ENCODE results near the gene ASGR2. TPM values are rescaled to one million over a fixed set of nuclear protein-coding genes. Genes with fewer than 3 reads are reported as not detected.

The ASGR2 gene
- total RNA-seq, 6 experiments from 2014 or later = not detected

DNA sequence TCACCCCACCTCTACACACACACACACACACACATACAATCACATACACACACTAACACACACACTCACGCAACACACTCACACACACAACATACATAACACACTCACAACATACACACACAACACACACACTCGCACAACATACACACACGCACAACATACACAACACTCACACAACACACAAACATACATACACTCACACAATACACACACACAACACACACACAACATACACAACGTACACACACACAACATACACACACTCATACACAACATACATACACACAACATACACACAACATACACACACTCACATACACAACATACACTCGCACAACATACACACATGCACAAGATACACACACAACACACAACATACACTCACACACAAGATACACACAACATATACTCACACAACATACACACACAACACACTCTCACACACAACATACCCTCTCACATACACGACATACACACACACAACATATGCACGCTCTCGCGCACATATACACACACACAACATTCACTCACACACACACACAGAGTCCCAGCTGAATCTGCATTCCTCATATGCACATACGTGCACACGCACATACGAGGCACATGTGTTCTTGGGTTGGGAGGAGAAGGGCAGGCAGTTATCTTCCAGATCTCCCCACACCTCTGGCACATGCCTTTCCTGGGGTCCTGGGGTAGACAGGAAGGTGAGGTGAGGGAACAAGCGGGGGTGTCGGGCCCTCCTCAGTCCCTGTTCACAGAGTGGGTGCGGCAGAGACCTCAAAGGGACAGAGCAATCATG, 1.1 kb downstream of the ASGR2 start:
- Mint-ChIP-seq H3K4me1 (ENCODE audit: low read depth) (no peaks in the 10 kb centered on the region), H3K9me3 (no peaks in the 10 kb centered on the region), H3K27ac (no peak overlapping the region), H3K36me3 (ENCODE audit: low read depth) (no peaks in the 10 kb centered on the region), H3K4me3 (no peak overlapping the region), H3K27me3 (ENCODE audit: insufficient read depth) (peaks cover 22% of the 10 kb centered on the region)
- DNase-seq = no peak
- TF ChIP-seq, protein P1, sequence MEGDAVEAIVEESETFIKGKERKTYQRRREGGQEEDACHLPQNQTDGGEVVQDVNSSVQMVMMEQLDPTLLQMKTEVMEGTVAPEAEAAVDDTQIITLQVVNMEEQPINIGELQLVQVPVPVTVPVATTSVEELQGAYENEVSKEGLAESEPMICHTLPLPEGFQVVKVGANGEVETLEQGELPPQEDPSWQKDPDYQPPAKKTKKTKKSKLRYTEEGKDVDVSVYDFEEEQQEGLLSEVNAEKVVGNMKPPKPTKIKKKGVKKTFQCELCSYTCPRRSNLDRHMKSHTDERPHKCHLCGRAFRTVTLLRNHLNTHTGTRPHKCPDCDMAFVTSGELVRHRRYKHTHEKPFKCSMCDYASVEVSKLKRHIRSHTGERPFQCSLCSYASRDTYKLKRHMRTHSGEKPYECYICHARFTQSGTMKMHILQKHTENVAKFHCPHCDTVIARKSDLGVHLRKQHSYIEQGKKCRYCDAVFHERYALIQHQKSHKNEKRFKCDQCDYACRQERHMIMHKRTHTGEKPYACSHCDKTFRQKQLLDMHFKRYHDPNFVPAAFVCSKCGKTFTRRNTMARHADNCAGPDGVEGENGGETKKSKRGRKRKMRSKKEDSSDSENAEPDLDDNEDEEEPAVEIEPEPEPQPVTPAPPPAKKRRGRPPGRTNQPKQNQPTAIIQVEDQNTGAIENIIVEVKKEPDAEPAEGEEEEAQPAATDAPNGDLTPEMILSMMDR (IDR thresholded peaks at IDR 0.05) = no peak

DNA sequence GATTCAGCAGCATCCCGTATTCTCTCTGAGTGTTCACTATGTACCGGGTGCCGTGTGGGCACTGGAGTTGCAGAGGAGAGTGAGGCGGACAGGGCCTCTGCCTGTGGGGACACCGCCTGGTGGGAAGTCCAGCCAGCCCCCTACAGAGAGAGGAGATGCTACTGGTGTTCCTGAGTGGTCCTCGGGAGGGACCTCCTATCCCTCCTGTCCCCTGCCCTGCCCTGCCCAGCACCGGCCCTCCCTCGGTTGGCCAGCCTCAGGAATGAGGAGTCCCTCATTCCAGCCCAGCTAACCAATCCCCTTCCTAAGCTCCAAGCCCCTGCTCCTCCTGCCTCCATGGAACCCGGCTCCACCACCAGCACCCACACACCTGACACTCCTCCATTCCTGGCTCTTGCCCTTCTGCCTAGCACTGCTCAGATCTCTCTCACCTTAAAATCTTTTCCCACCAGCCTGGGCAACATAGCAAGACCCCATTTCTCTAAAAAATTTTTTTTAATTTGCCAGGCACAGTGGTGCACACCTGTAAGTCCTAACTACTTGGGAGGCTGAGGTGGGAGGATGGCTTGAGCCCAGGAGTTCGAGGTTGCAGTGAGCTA, 2.0 kb downstream of the ASGR2 start:
- Mint-ChIP-seq H3K4me1 (ENCODE audit: low read depth) (no peaks in the 10 kb centered on the region), H3K36me3 (ENCODE audit: low read depth) (no peaks in the 10 kb centered on the region), H3K27ac (no peak overlapping the region), H3K27me3 (ENCODE audit: insufficient read depth) (peaks cover 20% of the 10 kb centered on the region), H3K4me3 (no peak overlapping the region), H3K9me3 (no peaks in the 10 kb centered on the region)
- no peak for DNase-seq
- TF ChIP-seq, protein P1 (IDR thresholded peaks at IDR 0.05) = no peak

DNA sequence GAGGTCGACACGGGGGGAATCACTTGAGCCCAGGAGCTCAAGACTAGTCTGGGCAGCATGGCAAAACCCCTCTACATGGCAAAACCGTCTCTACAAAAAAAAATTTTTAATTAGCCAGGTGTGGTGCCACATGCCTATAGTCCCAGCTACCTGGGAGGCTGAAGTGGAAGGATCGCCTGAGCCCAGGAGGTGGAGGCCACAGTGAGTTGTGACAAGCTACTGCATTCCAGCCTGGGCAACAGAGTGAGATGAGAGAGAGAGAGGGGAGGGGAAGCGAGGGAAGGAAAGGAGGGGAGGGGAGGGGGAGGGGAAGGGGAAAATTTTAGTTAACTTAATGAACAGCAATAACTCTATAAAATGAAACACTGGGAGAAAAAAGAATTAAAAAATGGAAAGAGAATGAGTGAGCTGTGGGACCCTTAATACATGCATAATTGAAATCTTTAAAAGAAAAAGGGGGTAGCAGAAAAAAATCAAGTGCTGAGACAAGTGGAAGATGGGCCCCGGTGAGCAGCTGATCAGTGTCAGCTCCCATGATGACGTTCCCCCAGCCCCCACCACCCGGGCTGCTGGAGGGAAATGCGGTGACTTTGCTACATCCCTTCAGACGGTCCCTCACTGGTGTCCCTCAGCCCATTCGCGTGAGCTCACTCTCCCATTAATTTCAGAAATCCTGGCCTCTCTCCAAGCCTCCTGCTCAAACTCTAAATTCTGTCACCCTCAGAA, 2.7 kb downstream of the ASGR2 start:
- TF ChIP-seq, protein P1 (IDR thresholded peaks at IDR 0.05) = no peak
- Mint-ChIP-seq H3K4me1 (ENCODE audit: low read depth) (no peaks in the 10 kb centered on the region), H3K36me3 (ENCODE audit: low read depth) (no peaks in the 10 kb centered on the region), H3K27ac (no peak overlapping the region), H3K9me3 (no peaks in the 10 kb centered on the region), H3K27me3 (ENCODE audit: insufficient read depth) (peaks cover 18% of the 10 kb centered on the region), H3K4me3 (no peak overlapping the region)
- DNase-seq = no peak

DNA sequence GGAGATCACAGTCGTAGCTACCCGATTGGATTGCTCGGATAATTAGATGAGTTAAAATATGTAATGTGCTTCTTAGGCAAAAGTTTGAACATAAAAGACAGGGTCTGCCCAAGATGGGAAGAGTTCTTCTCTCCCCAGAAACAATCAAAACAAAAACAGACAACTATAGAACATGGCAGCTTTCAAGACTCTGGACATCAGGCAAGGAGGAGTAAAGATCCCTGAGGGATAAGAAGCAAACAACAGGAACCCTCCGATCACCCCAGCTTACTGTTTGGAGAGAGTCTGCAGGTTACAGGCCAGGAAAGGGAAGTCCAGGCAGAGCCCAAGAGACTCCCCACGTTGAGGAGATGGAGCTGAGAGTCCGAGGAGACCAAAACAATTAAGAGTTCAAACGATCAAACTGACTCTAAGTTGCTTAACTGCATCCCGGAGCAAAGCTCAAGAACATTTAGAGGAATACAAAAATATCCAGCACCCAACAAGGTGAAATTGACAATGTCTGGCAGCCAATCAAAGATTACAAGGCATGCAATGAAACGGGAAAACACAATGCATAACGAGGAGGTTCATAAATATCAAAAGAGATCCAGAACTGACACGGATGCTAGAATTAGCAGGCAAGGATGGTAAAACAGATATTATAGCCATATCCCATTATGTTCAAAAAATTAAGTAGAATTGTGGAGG, 3.9 kb downstream of the ASGR2 start:
- TF ChIP-seq, protein P1 (IDR thresholded peaks at IDR 0.05) = no peak
- Mint-ChIP-seq H3K4me3 (no peak overlapping the region), H3K27me3 (ENCODE audit: insufficient read depth) (peaks cover 19% of the 10 kb centered on the region), H3K36me3 (ENCODE audit: low read depth) (no peaks in the 10 kb centered on the region), H3K4me1 (ENCODE audit: low read depth) (no peaks in the 10 kb centered on the region), H3K9me3 (no peaks in the 10 kb centered on the region), H3K27ac (no peak overlapping the region)
- DNase-seq = no peak

DNA sequence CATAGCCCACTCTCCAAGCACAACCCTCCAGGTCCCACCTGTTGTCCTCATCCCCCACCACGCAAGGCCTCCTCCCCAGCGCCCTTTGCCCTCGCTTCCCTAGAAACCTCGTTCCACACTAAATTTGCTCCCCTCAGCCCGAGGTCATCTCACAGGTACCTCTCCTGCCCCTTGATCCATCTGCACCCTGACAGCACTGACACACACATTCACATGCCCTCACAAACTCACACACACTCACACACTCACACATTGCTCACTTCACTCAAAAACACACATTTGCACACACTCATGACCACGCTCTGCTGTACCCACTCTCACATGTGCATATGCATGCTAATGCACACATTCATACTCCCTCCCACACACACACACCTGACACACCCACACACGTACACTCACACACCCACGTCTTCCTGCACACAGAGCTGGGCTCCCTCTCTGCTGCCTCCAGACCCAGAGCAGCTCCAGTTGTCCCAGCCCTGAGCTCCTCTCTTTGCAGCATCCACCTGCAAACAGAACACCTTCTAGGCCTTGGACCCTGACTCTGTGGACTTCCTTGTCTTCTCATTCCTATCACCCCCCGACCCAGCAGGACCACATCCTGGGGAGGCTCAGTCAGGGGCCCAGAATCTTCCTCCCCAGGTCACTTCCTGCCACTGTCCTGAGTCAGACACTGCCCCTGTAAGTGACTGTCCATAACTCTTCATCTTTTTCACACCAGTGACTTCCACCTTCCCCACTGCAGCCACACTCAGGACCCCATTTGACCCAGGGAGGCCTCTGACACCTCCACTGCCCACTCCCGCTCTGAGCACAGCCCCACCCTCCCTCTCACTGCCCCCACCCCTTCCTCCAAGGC, 4.9 kb downstream of the ASGR2 start:
- no peaks in the 10 kb centered on the region for H3K4me1 Mint-ChIP-seq (ENCODE audit: low read depth)
- no peak for DNase-seq

More for the DNA sequence above, 4.9 kb downstream of the ASGR2 start:
- no peaks in the 10 kb centered on the region for H3K36me3 Mint-ChIP-seq (ENCODE audit: low read depth)
- peaks cover 16% of the 10 kb centered on the region for H3K27me3 Mint-ChIP-seq (ENCODE audit: insufficient read depth)
- TF ChIP-seq, protein P1 (IDR thresholded peaks at IDR 0.05) = no peak
- H3K27ac Mint-ChIP-seq = no peak overlapping the region
- H3K4me3 Mint-ChIP-seq = no peak overlapping the region
- no peaks in the 10 kb centered on the region for H3K9me3 Mint-ChIP-seq
